Epithelial cell of esophagus (primary cell): ENCODE data around the gene IL1RAPL1.

Source experiments
- DNase-seq: peaks from one replicate; pipeline ENCODE4 v3.0.0; 2010; ENCODE audit warnings: low read depth
- H3K4me3 ChIP-seq: 2 replicates; pipeline ENCODE4 v1.5.1; 2011; ENCODE audit warnings: mild to moderate bottlenecking, low read length, control low read depth
- CTCF ChIP-seq: IDR thresholded peaks from 2 replicates; pipeline ENCODE4 v1.5.1; 2011; ENCODE audit warnings: low read depth, mild to moderate bottlenecking, low read length, control low read depth, inconsistent platforms; ENCODE audit not compliant: insufficient read depth; ENCODE audit errors: missing control alignments

The IL1RAPL1 gene

GRCh38 chrX:29143756-29144155 is 556.5 kb downstream of the IL1RAPL1 start:
- no peak for TF ChIP-seq CTCF
- H3K4me3 ChIP-seq: no peak overlapping the region
- DNase-seq: no peak

- no peak overlapping the region for H3K4me3 ChIP-seq
- TF ChIP-seq CTCF: no peak
- no peak for DNase-seq
Observed at GRCh38 chrX:29145316-29145715, 558.1 kb downstream of the IL1RAPL1 start.

DNA sequence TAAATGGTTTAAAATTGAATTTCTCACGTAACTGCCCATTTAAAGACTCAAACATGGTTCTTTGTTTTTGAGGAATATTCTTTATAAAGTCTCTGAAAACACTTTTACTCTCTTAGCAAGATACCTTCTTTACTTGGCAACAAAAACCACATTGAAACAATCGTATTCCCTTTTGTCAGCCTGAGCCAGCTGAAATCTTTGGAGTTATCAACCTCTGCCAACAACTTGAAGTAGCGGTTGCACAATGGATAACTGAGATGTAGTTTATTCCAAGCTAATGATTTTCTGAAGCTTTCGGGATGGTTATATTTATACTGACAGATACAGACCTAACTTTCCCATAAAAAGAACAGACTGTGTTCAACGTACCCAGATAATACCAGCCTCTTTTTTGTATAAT is 561.3 kb downstream of the IL1RAPL1 start:
- TF ChIP-seq CTCF: no peak
- H3K4me3 ChIP-seq: no peak overlapping the region

GRCh38 chrX:29155286-29155685 is 568.0 kb downstream of the IL1RAPL1 start:
- no peak for TF ChIP-seq CTCF
- H3K4me3 ChIP-seq: no peak overlapping the region
- no peak for DNase-seq

More for the DNA sequence above, 561.3 kb downstream of the IL1RAPL1 start:
- DNase-seq: no peak

DNA sequence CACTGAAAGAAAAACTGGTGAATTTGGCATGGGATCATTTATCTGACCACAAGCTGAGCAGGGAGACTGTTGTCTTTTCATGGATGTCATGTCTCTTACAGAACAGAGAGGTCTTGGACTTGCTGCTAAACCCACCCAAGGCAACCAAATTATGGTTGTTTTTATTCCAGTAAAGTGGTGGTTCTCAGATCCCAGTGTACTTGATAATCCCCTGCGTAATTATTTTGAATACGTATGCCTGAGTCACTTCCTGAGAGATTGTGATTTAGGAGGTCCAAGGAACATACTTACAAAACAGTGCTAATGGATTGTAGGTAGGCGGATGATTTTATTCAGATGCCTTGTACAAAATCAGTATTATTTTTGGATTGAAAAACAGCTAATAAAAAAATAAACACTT is 585.6 kb downstream of the IL1RAPL1 start:
- no peak overlapping the region for H3K4me3 ChIP-seq
- no peak for TF ChIP-seq CTCF
- DNase-seq: no peak

DNA sequence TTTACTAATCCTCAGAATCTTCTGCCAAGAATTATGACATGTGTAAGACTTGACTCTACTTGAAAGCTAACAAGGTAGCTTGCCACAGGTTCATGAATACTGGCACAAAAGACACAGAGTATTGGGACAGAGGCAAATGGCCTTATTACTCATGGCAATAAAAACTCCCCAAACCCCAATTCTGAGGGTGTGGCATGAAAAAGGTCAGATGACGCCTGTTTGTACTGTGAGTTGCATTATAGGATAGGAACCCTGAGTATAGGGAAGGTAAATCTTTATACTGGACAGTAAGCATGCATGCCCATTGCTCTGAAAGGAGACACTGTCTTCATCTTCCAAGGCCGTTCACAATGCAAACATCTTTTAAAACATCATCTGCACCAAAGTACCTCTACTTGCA is 600.0 kb downstream of the IL1RAPL1 start:
- no peak for DNase-seq
- no peak for TF ChIP-seq CTCF
- H3K4me3 ChIP-seq: no peak overlapping the region

GRCh38 chrX:29196501-29196900 is 609.3 kb downstream of the IL1RAPL1 start:
- no peak for TF ChIP-seq CTCF
- no peak for DNase-seq
- H3K4me3 ChIP-seq: no peak overlapping the region
